T47D (cell line): ENCODE results near the gene PRRG1.

Experiments
- DNase-seq, 2 experiments: peaks; one replicate each; pipeline versions ENCODE4 v3.0.0 to v3.0.0-alpha.2; 2011 to 2012; ENCODE audit warnings: low read depth in 1 of 2, low spot score in 1 of 2
- JUND ChIP-seq: IDR thresholded peaks from 2 replicates; pipeline ENCODE4 v1.6.1; 2012; ENCODE audit warnings: low read depth
- in situ Hi-C: cut with HindIII; loops from 2 replicates; pipeline ENCODE4 v1.10.0; 2016; ENCODE audit warnings: low sequenced_read_pairs, low pct_unique_long_range_greater_than_20kb

The PRRG1 gene

DNA sequence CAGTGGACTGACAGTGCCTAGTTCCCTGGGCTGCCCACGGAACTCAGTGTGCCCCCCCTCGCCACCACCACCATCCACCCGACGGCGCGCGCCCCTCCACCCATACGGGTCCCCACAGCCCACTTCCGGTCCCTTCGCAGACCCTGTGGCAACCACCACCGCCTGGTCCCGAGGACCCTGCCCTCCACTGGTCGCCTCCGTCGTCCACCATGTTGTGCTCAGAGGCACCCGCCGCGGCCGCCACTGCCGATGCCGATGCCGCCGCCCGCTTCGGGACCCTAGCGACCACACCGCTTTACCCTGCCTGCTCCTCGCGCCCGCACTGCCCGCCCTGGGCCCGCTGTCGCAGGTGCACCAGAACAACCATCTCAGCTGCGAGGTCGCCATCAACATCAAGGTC lies 155.8 kb downstream of the PRRG1 start:
- in situ Hi-C loops, result no loop called here
- TF ChIP-seq JUND, result no peak
- DNase-seq, result no peak
